Right atrium auricular region (tissue), 2 donors: ENCODE results near the gene TPM1. TPM values are rescaled to one million over a fixed set of nuclear protein-coding genes. Genes with fewer than 3 reads are reported as not detected.
A peak's percentile ranks its signal among the peaks of the same experiment; 100 is the strongest.

Experiments used
- DNase-seq: peaks from one replicate; pipeline ENCODE4 v3.0.0-alpha.2; 2019; ENCODE audit warnings: low spot score
- H3K27ac ChIP-seq, 2 donors: fragments of 200-600 bp; sonication (generic); 1 replicate in 1 of 2; 2 replicates in 1 of 2; pipeline ENCODE4 v1.5.1; 2016 to 2019
- H3K27me3 ChIP-seq, 2 donors: fragments of 200-600 bp; sonication (generic); one replicate each; pipeline versions ENCODE4 v1.5.1 to v1.6.0; 2017 to 2019
- H3K36me3 ChIP-seq: fragments of 200-600 bp; sonication (generic); one replicate; pipeline ENCODE4 v1.5.1; 2016
- H3K4me1 ChIP-seq, 2 donors: fragments of 200-600 bp; sonication (generic); one replicate each; pipeline versions ENCODE4 v1.5.1 to v1.6.0; 2017 to 2019
- H3K4me3 ChIP-seq, 2 donors: fragments of 200-600 bp; sonication (generic); 1 replicate in 1 of 2; 2 replicates in 1 of 2; pipeline ENCODE4 v1.5.1; 2017 to 2019; ENCODE audit warnings: mild to moderate bottlenecking in 1 of 2, moderate library complexity in 1 of 2
- H3K9me3 ChIP-seq, 2 donors: fragments of 200-600 bp; sonication (generic); one replicate each; pipeline ENCODE4 v1.5.1; 2019
- CTCF ChIP-seq, 2 donors: fragments of 200-600 bp; sonication (generic); IDR thresholded peaks; one replicate each; pipeline ENCODE4 v1.5.1; 2019; ENCODE audit warnings: antibody characterized with exemption in 2 of 2
- total RNA-seq, 2 donors: library from RNA; depleted of rRNA; stranded (reverse); fragments of >200 nt; gene quantifications; one replicate each; pipeline ENCODE4 v1.1.0, GENCODE V29; 2016

The TPM1 gene
- total RNA-seq, 2 donors from 2014 or later, result 5,368 to 7,988 TPM

- Histone ChIP-seq H3K4me1 (peaks cover 0 to 31% of the 10 kb centered on the region in 2 donors), H3K9me3 (no peaks in the 10 kb centered on the region), H3K27ac (peak overlapping the region; percentile 75 to 90), H3K27me3 (no peaks in the 10 kb centered on the region), H3K36me3 (no peaks in the 10 kb centered on the region), H3K4me3 (no peak overlapping the region)
- TF ChIP-seq CTCF (IDR thresholded peaks at IDR 0.05), result no peak
- no peak for DNase-seq
These were observed 38.2 kb downstream of the TPM1 start for GRCh38 chr15:63080634-63081250.

DNA sequence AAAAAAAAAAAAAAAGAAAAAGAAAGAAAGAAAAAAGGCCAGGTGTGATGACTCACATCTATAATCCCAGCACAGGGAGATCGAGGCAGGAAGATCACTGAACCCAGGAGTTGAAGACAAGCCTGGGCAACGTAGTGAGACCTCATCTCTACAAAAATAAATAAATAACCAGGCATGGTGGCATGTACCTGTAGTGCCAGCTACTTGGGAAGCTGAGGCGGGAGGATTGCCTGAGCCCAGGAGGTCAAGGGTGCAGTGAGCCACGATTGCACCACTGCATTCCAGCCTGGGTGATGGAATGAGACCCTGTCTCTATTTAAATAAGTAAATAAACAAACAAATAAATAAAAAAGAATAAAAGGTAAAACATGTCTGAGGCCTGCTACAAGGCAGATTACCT is 39.8 kb downstream of the TPM1 start:
- TF ChIP-seq CTCF (IDR thresholded peaks at IDR 0.05), result no peak
- H3K27ac ChIP-seq, result no peak overlapping the region
- H3K4me1 ChIP-seq, result peaks cover 0 to 31% of the 10 kb centered on the region in 2 donors

DNA sequence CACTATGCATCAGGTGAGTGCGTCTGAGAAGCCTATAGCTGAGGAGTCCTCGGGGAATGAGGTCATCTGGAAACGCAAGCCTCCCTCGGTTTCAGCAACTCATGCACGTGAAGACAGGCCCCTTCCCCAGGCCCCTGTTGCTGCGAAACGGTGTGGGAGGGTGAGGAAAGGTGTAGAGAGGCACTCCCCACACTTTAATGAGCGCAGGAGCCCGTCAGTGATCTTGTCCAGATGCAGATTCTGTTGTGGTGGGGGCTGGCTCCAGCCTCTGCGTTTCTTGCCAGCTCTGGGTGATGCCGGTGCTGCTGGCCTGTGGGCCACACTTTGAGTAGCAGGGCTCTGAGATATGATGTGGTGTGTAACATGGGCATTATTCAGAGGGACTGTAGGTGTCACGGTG is 40.5 kb downstream of the TPM1 start:
- peak overlapping the region in 1 of 2 donors; percentile 36 for H3K27ac ChIP-seq
- no peak for DNase-seq
- H3K4me1 ChIP-seq, result peaks cover 0 to 31% of the 10 kb centered on the region in 2 donors
- no peaks in the 10 kb centered on the region for H3K9me3 ChIP-seq
- no peaks in the 10 kb centered on the region for H3K36me3 ChIP-seq
- no peak for TF ChIP-seq CTCF (IDR thresholded peaks at IDR 0.05)
- no peak overlapping the region for H3K4me3 ChIP-seq
- H3K27me3 ChIP-seq, result no peaks in the 10 kb centered on the region

More for the DNA sequence above, 39.8 kb downstream of the TPM1 start:
- DNase-seq, result no peak
- Histone ChIP-seq H3K27me3 (no peaks in the 10 kb centered on the region), H3K36me3 (no peaks in the 10 kb centered on the region), H3K4me3 (no peak overlapping the region), H3K9me3 (no peaks in the 10 kb centered on the region)

GRCh38 chr15:63083541-63083940 is 41.0 kb downstream of the TPM1 start:
- H3K4me3 ChIP-seq, result no peak overlapping the region
- H3K36me3 ChIP-seq, result no peaks in the 10 kb centered on the region
- TF ChIP-seq CTCF (IDR thresholded peaks at IDR 0.05), result no peak
- peak overlapping the region in 1 of 2 donors; percentile 36 for H3K27ac ChIP-seq
- H3K4me1 ChIP-seq, result peaks cover 0 to 31% of the 10 kb centered on the region in 2 donors
- H3K9me3 ChIP-seq, result no peaks in the 10 kb centered on the region
- H3K27me3 ChIP-seq, result no peaks in the 10 kb centered on the region
- no peak for DNase-seq

- no peak for DNase-seq
- no peak overlapping the region for H3K4me3 ChIP-seq
- no peak overlapping the region for H3K27ac ChIP-seq
- no peaks in the 10 kb centered on the region for H3K36me3 ChIP-seq
- H3K9me3 ChIP-seq, result no peaks in the 10 kb centered on the region
- H3K27me3 ChIP-seq, result no peaks in the 10 kb centered on the region
- peaks cover 0 to 40% of the 10 kb centered on the region in 2 donors for H3K4me1 ChIP-seq
- TF ChIP-seq CTCF (IDR thresholded peaks at IDR 0.05), result no peak
These were observed 42.3 kb downstream of the TPM1 start for GRCh38 chr15:63084806-63085205.

DNA sequence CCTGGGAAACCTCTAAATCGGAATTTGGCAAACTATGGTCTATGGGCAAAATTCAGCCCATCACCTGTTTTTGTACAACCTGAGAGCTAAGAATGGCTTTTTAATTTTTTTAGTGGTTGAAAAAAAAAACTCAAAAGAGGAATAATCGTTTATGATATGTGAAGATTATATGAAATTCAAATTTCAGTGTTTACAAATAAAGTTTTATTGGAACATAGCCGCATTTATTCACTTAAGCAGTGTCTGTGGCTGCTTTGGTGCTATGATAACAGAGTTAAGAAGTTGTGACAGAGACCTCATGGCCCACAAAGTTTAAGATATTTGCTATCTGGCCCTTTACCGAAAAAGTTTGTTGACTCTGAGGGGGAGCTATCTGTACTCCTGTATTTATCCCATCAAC is 42.7 kb downstream of the TPM1 start:
- no peaks in the 10 kb centered on the region for H3K9me3 ChIP-seq
- no peaks in the 10 kb centered on the region for H3K36me3 ChIP-seq
- H3K27me3 ChIP-seq, result no peaks in the 10 kb centered on the region
- DNase-seq, result no peak
- no peak for TF ChIP-seq CTCF (IDR thresholded peaks at IDR 0.05)
- H3K4me3 ChIP-seq, result no peak overlapping the region
- peaks cover 0 to 35% of the 10 kb centered on the region in 2 donors for H3K4me1 ChIP-seq
- H3K27ac ChIP-seq, result no peak overlapping the region
